GM19351 (cell line): ENCODE measurements around the gene ZNF554.
"Not testable (repeated sequence)": the region's sequence is repeated elsewhere in the genome, so short reads cannot be mapped to it uniquely, and the experiment has no call there.

ENCODE experiments used
- ATAC-seq: cut with Tn5 transposase; IDR thresholded peaks from one replicate; pipeline ENCODE4 v1.9.1; 2021; ENCODE audit warnings: mild to moderate bottlenecking, moderate library complexity; ENCODE audit not compliant: unreplicated experiment

Gene ZNF554

DNA sequence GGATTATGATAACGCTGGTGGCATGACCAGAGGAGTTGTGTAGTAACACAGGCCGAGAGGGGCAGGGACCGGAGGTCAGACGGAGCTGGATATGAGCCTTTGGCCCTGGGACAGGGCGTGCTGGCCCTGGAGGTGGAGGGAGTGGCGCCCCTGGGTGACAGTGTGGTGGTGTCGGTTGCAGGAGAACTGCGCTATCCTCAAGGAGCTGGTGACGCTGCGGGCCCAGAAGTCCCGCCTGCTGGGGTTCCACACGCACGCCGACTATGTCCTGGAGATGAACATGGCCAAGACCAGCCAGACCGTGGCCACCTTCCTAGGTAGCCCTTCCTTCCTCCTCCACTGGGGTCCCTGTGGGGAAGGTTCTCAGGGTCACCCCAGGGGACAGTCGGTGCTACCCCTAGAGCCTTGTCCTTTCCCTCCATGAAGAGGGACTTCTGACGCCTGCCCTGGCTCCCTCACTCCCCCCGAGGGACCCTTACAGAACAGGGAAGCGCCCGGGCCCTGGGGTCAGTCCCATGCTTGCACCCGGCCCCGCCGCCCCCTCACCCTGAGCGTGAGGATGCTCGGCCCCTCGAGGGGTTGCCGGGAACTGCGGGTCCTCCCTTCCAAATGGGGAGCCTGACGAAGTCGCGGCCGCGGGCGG is 12.8 kb upstream of the ZNF554 start:
- ATAC-seq, result no peak

DNA sequence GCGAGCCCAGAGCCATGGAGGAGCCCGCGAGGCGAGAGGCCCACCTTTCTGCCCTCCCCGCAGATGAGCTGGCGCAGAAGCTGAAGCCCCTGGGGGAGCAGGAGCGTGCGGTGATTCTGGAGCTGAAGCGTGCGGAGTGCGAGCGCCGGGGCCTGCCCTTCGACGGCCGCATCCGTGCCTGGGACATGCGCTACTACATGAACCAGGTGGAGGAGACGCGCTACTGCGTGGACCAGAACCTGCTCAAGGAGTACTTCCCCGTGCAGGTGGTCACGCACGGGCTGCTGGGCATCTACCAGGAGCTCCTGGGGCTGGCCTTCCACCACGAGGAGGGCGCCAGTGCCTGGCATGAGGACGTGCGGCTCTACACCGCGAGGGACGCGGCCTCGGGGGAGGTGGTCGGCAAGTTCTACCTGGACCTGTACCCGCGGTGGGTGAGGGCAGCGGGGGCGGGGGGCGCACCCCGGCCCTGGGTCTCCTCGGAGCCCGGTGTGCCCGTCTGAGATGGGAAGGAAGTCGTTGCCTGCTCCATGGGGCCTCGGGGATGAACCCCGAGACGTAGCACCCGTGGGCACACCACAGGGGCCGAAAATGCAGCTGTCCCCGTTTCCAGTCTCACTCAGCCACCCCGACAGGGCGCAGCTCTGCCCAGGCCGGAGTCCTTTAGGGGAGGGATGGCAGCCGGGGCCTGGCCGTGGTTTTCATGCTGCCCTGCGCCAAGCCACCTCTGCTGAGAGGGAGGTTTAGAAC is 12.1 kb upstream of the ZNF554 start:
- no peak for ATAC-seq

DNA sequence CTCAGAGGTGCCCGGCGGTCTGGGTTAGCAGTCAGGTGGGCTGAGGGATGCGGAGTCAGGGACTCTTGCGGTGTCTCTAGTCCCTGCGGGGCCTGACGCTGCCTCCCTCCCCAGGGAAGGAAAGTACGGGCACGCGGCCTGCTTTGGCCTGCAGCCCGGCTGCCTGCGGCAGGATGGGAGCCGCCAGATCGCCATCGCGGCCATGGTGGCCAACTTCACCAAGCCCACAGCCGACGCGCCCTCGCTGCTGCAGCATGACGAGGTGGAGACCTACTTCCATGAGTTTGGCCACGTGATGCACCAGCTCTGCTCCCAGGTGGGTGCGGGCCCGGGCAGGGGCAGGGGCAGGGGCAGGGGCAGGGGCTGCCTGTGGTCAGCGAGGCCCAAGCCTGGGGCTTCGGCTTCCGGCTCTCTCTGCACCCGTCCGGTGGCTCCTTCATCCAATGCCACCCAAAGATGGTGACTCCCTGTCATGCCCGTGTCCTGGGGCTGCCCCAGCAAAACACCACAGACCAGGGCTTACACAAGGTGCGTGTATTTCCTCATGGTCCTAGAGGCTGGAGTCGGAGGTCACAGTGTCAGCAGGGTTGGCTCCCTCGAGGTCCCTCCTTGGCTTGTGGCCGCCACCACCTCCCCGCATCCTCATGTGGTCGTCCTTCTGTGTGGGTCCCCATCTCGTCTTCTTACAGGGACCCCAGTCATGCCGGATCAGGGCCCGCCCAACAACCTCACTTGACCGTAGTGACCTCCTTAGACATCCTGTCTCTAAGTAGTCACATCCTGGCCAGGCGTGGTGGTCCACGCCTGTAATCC is 11.3 kb upstream of the ZNF554 start:
- ATAC-seq, result no peak

DNA sequence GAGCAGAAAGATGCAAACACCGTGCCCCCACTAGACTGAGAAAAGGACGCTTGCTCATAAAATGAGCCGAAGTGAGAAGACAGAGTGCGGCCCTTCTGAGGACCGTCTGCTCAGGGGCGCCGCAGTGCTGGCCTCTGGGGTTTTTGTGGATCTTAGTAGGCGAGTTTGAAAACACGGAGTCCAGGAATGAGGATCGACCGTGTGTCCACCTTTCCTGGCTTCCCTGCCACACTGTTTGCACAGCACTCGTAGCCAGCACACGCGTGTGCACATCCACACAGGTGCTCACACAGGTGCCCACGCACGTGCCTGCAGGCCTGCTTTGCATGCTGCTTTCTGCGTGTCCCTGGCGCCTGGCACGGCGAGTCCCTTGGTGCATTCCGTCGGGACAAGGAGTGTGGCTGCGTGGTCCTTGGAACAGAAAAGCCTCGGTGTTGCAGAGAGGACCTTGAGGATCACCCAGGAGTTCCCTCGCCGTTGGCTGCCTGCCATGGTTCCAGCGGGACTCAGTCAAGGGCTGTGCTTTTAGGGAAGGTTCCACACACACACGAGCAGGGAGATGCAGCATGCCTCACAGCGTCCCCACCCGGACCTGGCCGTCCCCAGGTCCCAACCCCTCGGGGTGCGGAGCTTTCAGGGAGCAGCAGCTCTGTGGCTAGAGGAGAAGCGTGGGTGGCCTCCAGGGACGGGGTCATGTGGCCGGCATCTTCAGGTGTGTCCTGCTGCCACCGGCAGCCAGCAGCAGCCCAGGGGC is 10.1 kb upstream of the ZNF554 start:
- no peak for ATAC-seq

DNA sequence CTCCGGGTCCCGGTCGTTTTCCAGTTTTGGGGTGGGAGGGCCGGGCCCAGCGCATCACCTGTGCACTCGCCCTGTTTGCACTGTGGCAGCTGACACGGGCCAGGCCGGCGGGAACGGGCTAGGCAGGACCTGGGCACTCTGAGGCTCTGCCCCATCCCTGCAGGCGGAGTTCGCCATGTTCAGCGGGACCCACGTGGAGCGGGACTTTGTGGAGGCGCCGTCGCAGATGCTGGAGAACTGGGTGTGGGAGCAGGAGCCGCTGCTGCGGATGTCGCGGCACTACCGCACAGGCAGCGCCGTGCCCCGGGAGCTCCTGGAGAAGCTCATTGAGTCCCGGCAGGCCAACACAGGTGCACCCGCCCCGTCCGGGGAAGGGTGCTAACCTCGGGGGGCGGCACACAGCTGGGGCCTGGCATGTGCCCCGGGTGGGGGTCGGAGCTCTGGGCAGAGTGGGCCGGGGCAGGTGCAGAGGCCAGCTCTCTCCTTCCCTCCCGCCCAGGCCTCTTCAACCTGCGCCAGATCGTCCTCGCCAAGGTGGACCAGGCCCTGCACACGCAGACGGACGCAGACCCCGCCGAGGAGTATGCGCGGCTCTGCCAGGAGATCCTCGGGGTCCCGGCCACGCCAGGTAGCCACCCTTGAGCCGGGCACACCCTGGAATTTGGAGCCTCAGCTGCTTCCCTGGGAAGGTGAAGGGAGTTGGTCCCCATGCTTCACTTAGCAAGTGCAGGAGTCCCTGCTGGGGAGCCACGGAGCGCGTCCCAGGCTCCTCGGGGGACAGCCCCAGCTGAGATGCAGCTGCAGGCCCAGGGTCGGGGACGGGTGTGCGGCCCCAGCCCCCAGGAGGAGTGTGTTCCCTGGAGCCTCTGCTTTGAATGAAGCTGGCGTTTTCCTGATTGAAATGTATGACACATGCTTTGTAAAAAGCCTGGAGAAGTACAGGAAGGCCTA is 9.3 kb upstream of the ZNF554 start:
- no peak for ATAC-seq

DNA sequence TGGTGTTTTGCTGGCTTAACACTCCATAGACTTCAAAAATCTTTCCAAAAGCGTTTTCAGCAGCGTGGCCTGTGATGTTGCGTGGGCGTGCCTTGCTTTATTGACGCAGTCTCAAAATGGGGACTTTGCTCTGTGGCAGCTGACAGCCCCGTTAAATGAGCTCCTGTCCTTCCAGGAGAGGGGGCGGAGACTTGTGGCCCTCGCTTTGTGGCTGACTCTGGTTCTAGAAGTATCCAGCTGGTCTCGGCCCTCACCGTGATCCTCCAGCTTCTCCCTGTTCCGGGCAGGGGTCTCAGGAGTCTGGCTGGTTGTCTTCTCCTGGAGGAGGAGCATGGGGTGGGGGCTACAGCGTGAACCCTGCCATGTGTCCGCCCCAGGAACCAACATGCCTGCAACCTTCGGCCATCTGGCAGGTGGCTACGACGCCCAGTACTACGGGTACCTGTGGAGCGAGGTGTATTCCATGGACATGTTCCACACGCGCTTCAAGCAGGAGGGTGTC is 8.4 kb upstream of the ZNF554 start:
- no peak for ATAC-seq

DNA sequence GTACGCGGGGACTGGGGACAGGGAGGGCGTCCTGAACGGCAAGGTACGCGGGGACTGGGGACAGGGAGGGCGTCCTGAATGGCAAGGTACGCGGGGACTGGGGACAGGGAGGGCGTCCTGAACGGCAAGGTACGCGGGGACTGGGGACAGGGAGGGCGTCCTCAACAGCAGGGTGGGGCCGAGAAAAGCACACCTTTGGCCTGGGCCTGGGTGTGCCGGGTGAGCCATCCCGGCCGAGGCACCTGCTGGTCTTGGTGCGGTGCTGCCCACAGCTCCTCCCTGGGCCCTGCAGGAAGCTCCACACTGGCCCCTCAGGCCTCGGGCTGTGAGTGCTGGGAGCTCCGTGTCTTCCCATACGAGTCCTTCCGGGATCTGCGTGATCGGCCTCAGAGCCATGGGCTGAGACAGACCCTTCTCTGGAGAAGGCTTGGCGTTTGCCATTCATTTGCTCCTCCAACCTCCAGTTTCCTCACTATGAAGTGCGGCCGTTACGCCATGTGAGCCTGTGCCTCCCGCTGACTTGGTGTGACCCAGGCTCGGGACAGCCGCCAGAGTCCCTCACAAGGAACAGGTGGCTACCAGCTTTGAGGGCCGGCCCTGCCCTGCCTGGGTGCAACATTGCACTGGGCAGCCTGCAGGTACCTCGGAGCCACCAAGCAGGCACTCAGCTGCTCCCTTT is 7.8 kb upstream of the ZNF554 start:
- ATAC-seq, result no peak

DNA sequence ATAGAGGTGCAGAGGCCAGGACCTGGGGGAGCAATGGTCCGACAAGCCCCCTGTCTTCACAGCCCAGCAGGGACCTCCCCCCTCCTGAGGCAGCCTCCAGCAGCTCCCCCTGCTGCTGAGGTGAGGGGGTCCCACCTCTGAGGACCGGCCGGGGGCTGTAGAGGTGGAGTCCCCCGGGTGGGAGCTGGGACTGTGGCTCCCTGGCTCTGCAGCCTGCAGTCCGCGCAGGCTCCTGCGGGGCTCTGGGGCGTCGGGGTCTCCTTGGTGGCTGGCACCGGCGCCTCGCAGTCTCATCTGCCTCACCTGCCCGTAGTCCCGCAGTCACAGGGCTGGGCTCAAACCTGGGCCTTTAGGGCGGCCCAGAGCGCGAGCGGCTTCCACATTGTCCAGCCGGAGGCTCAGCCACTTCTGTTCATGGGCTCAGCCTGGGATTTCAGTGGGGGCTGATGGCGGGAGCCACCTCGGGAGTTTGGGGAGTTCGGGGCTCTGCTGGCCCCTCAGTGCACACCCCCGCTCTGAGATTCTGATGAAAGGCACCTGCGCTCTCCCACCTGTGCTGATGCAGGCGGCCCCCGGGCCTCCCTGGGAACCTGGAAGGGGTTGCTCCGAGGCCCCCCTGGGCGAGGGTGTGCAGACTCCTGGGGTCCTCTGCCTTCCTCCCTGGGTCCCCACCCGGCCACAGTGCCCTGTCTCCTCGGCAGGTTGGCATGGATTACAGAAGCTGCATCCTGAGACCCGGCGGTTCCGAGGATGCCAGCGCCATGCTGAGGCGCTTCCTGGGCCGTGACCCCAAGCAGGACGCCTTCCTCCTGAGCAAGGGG is 7.0 kb upstream of the ZNF554 start:
- no peak for ATAC-seq

DNA sequence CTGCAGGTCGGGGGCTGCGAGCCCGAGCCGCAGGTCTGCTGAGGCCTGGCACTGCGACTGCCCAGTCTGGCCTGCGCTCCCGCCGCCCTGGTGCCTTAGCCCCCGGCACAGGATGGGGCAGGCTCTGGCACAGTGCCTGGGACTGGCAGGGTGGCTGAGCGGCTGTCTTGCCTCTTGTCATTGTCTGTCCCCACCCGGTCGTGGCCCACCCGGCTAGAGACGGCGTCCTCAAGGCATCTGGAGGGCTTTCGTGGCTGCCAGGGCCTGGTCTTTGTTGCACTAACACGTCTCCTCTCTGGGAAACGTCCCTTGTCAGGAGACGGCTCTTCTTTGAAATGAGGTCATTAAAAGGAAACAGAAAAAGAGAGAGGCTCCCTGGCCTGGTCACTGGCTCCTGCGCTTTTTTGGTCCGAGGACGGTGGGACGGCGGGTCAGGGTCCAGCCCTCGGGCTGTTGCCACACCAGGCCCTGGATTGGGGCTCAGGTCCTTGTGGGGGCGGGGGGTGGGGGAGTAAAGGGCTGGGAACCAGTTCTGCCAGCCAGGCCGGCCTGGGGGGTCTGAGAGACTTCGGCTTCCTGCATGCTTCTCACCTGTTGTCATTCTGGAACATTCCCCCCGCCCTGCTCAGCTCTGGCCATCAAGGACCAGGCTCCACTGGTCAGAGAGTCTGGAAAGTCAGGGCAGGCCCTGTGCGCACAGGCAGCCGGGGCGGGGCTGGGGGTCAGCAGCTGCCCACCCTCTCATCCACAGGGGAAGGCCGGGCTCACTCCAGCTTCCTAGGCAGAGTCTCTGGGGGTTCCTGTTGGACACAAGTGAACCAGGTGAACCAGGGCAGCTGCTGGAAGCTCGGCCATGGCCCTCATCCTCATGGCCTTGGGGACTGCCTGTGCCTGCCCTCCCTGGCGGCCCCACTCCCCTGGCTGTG is 6.2 kb upstream of the ZNF554 start:
- no peak for ATAC-seq

DNA sequence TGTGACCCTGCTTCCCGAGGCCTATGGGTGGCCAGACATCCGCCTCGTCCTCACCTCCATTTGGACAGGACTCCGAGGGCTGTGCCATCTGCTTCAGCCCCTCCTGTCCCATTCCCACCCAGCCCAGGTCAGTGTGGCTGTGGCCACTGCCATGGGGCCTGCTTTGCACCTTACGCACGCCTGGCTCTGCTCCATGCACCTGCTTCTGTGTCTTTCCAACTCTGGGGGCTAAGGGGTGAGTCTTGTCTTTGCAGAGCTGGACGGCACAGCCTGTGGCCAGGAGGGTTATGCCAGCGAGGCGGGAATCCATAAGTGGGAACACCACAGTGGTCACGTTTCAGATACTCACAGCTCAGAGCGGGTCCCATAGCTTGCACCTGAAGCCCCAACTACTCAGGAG is 5.2 kb upstream of the ZNF554 start:
- no peak for ATAC-seq

DNA sequence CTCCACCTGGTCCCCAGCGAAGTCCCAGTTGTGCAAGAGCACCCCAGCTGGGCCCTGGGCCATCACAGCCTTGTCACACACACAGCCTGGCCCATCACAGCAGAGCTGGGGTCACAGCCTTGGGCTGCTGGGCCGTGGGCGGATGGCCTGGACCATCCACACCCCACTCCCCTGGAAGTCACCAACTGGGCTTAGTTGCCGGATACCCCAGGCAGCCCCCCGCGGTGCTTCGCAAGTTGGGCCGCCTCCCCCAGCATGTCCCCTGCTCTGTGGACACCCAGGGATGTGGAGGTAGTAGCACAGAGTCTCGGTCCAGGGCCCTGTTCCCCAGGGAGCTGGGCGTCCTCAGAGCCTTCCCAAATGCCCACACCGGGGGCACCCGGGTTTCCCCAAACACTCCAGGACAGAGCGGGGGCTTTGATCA is 4.5 kb upstream of the ZNF554 start:
- ATAC-seq, result no peak

DNA sequence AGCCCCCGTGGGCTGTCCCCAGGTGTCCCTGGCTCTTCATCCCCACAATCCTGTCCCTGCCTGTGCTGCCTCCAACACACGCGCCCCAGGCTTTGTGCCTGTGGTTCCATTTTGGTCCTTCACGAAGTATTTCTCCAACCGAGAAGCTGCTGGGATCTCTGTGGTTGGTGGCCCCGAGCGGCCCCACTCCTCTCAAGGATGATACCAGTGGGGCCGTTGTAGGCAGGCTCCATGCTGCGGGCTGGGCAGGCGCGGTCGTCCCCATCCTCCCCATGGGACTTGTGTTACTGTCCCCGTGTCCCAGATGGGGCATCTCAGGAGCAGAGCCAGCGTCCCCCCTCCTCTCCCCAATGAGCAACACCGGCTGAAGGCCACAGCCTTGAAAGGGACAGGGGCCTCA is 3.7 kb upstream of the ZNF554 start:
- ATAC-seq, result no peak

DNA sequence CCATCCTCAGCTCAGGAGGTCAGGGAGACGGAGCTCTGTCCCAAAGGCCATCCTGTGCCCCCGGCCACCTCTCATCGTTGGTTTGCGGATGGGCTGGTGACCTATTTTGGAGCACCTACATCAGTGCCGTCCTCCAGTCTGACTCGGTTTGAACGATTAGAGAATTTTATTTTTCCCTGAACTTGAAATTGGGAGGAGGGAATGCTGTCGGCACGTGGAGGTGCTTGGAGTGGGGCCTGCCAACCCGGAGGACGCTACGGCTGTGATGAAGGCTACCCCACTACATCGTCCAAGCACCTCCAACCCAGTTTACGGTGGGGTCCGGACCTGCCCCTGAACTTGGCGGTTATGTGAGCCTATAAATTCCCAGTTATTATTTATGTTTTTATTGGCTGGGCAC is 3.0 kb upstream of the ZNF554 start:
- ATAC-seq, result no peak

DNA sequence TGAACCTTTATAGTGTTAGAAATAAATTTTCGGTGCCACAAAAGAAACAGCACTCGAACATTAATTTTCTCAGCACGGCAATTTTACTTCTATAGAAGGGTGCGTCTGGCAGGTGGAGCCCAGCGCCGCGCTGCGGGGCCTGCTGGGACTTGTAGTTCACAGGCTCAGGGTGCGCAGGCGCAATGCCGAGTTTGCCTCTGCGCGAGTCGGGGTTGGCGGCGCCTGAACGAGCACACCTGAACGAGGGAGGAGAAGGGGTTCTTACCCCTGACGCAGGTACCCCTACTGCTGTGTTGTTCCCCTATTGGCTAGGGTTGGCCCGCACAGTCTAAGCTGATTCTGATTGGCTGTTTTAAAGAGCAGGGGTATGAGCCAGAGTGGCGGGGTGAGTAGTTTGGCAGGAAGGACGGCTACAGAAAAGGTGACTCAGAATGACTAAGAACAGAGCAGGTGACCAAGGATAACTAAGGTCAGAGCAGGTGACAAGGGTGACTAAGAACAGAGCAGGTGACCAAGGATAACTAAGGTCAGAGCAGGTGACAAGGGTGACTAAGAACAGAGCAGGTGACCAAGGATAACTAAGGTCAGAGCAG is 2.3 kb upstream of the ZNF554 start:
- ATAC-seq, result not testable (repeated sequence)

DNA sequence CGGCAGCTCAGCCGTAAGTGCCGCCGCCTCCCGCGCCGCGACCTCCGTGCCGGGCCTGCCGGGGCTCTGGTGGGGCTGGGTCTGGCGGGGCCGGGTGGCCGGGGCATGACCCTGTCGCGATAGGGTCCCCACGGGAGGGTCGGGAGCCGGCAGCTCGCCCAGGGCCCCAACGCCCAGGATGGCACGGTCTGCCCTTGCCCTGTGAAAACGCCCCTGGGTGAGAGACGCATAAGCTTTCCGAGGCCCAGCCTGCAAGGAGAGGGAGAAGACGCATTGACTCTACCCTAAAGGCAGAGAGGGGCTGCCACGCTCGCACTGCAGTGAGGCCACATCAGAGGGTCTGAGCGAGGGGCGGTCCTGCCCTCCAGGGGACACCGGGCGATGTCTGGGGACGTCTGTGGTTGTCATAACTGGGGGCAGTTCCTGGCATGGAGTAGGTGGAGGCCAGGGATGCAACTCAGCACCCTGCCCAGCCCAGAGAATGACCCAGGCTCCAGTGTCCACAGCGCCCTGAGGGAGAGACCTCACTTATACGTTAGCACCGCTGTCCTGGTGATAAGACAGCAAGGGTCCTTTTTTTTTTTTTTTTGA is 539 bp downstream of the ZNF554 start:
- no peak for ATAC-seq

DNA sequence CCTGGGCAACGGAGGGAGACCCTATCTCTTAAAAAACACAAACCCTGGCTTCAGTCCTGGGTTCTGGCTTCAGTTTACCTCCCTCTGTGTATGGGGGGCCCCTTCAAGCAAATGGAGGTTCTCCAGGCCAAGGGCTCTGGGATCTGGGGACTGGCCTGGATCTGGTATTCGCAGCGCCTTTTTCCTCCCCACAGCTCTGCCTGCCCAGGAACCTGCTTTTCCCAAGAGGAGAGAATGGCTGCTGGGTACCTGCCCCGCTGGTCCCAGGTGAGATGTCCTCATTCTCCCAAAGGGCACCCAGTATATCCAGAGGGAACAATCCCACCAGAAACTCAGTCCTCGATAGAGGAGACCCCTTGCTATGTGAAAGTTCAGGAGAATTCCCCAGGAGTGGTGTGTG is 3.2 kb downstream of the ZNF554 start:
- no peak for ATAC-seq

DNA sequence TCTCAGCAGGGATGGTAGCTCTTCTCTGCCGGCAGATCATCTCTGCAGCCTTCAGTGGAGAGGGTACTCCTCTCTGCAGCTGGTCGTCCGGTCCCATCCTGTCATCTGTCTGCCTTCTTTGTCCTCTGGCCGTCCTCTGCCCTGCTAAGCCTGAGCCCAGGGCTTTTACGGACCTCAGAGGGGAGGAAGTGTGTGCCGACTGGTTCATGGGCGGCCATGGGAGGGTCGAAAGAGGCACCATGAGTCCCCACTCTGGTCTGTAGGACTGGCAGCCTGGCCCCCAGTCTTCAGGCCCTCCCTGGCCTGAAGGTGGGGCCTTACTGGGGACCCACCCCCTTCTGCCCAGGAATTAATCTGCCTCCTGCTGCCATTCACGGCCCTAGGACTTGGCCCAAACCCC is 4.0 kb downstream of the ZNF554 start:
- ATAC-seq, result no peak
